ENCODE data around the gene SPCS1. TPM values are rescaled to one million over a fixed set of nuclear protein-coding genes. Genes with fewer than 3 reads are reported as not detected.
"Not testable (repeated sequence)": the region's sequence is repeated elsewhere in the genome, so short reads cannot be mapped to it uniquely, and the experiment has no call there.

The SPCS1 gene
- polyA plus RNA-seq, 1 experiment: 161 TPM

DNA sequence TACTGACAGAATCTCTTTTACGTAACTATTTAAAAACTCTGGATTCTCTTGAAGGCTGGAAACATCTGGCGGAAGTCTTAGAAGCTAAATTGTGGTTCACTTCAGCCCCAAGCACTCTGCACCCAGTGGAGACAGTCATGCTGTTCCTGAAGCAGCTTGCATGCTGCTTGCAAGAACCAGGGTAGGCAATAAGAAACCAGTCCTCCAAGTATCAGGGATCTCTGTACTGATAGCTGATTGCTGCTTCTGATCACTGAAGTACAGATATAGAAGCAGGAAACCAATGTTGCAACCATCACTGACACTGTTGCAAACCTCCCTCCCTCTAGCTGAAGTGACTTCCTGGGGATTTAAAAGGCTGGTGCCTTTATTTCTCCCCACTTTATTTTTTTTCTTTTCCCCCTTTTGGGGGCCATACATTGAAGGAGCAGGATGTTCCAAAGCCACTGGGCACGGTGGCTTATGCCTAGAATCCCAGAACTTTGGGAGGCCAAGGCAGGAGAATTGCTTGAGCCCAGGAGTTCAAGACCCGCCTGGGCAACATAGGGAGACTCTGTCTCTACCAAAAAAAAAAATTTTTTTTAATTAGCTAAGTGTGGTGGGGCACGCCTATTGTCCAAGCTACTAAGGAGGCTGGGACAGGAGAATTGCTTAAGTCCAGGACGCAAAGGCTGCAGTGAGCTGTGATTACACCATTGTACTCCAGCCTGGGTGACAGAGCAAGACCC lies 15.3 kb downstream of the SPCS1 start:
- Histone ChIP-seq H3K9me3 (ENCODE audit: control insufficient read depth, insufficient read depth, low read length) (peaks cover 3% of the 10 kb centered on the region), H3K27me3 (ENCODE audit: control insufficient read depth, insufficient read depth, low read length) (no peaks in the 10 kb centered on the region), H3K27ac (ENCODE audit: low read depth, low read length) (no peak overlapping the region), H3K4me3 (ENCODE audit: low read depth, low read length) (no peak overlapping the region)
- CTCF ChIA-PET: no interaction called here
- no peak for DNase-seq (ENCODE audit: low read depth, low spot score)
- TF ChIP-seq, protein P1, sequence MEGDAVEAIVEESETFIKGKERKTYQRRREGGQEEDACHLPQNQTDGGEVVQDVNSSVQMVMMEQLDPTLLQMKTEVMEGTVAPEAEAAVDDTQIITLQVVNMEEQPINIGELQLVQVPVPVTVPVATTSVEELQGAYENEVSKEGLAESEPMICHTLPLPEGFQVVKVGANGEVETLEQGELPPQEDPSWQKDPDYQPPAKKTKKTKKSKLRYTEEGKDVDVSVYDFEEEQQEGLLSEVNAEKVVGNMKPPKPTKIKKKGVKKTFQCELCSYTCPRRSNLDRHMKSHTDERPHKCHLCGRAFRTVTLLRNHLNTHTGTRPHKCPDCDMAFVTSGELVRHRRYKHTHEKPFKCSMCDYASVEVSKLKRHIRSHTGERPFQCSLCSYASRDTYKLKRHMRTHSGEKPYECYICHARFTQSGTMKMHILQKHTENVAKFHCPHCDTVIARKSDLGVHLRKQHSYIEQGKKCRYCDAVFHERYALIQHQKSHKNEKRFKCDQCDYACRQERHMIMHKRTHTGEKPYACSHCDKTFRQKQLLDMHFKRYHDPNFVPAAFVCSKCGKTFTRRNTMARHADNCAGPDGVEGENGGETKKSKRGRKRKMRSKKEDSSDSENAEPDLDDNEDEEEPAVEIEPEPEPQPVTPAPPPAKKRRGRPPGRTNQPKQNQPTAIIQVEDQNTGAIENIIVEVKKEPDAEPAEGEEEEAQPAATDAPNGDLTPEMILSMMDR (IDR thresholded peaks at IDR 0.05; ENCODE audit: low read depth, low read length): no peak
- POLR2A ChIA-PET: no interaction called here

DNA sequence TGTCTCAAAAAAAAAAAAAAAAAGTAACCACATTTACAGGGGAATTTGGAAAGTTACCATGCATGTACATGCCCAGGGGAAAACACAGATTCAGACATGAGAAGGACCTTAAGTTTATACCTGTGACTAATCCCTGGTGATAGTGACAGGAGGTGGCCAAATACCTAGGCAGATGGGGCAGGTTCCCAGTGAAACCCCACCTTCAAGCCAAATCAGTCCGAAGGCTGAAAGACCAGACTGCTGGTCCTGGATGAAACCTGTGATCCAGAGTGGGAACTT lies 15.8 kb downstream of the SPCS1 start:
- no peak for DNase-seq (ENCODE audit: low read depth, low spot score)
- no peaks in the 10 kb centered on the region for H3K27me3 ChIP-seq (ENCODE audit: control insufficient read depth, insufficient read depth, low read length)
- POLR2A ChIA-PET: no interaction called here
- CTCF ChIA-PET: no interaction called here
- H3K27ac ChIP-seq (ENCODE audit: low read depth, low read length): no peak overlapping the region
- H3K9me3 ChIP-seq (ENCODE audit: control insufficient read depth, insufficient read depth, low read length): peaks cover 3% of the 10 kb centered on the region
- TF ChIP-seq, protein P1 (IDR thresholded peaks at IDR 0.05; ENCODE audit: low read depth, low read length): no peak
- no peak overlapping the region for H3K4me3 ChIP-seq (ENCODE audit: low read depth, low read length)

- Histone ChIP-seq H3K27ac (ENCODE audit: low read depth, low read length) (no peak overlapping the region), H3K9me3 (ENCODE audit: control insufficient read depth, insufficient read depth, low read length) (peaks cover 3% of the 10 kb centered on the region), H3K27me3 (ENCODE audit: control insufficient read depth, insufficient read depth, low read length) (no peaks in the 10 kb centered on the region), H3K4me3 (ENCODE audit: low read depth, low read length) (no peak overlapping the region)
- ChIA-PET POLR2A (no interaction called here), CTCF (no interaction called here)
- TF ChIP-seq, protein P1 (IDR thresholded peaks at IDR 0.05; ENCODE audit: low read depth, low read length): no peak
- no peak for DNase-seq (ENCODE audit: low read depth, low spot score)
Measured at GRCh38 chr3:52722491-52722890, 16.6 kb downstream of the SPCS1 start.

DNA sequence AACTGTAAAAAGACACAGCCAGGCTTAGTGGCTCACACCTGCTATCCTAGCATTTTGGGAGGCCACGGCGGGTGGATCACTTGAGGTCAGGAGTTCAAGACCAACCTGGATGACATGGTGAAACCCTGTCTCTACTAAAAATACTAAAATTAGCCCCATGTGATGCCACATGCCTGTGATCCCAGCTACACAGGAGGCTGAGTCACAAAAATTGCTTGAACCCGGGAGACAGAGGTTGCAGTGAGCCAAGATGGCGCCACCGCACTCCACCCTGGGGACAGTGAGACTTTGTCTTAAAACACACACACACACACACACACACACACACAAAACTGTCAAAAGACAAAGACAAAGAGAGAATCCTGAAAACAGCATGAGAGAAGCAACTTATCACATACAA lies 18.0 kb downstream of the SPCS1 start:
- POLR2A ChIA-PET: no interaction called here

DNA sequence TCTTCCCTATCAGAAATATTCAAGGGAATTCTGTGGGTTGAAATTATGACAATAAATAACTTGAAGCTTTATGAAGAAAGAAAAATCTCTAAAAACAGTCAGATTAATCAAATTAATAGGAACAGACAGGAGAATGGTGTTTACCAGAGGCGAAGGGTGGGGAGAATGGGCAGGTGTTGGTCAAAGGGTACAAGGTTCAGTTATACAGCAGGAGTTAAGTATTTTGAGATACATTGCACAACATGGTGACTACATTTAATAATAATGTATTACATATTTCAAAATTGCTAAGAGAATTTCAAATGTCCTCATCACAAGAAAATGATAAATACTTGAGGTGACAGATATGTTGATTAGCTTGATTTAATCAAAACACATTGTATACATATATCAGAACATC lies 18.6 kb downstream of the SPCS1 start:
- Histone ChIP-seq H3K9me3 (ENCODE audit: control insufficient read depth, insufficient read depth, low read length) (peaks cover 8% of the 10 kb centered on the region; the same call in 1 of the 2 replicates), H3K4me3 (ENCODE audit: low read depth, low read length) (no peak overlapping the region), H3K27ac (ENCODE audit: low read depth, low read length) (no peak overlapping the region), H3K27me3 (ENCODE audit: control insufficient read depth, insufficient read depth, low read length) (no peaks in the 10 kb centered on the region)
- CTCF ChIA-PET: interaction anchor here (1.0 kb wide), 1 partner anchor 18 kb away, joined by 3 read pairs; no protein-coding TSS in a partner anchor
- DNase-seq (ENCODE audit: low read depth, low spot score): no peak
- TF ChIP-seq, protein P1 (IDR thresholded peaks at IDR 0.05; ENCODE audit: low read depth, low read length): no peak
- POLR2A ChIA-PET: no interaction called here

More for the DNA sequence above, 18.0 kb downstream of the SPCS1 start:
- Histone ChIP-seq H3K27me3 (ENCODE audit: control insufficient read depth, insufficient read depth, low read length) (no peaks in the 10 kb centered on the region), H3K9me3 (ENCODE audit: control insufficient read depth, insufficient read depth, low read length) (peaks cover 3% of the 10 kb centered on the region; the same call in 1 of the 2 replicates), H3K27ac (ENCODE audit: low read depth, low read length) (no peak overlapping the region), H3K4me3 (ENCODE audit: low read depth, low read length) (no peak overlapping the region)
- no peak for DNase-seq (ENCODE audit: low read depth, low spot score)
- CTCF ChIA-PET: interaction anchor here (1.0 kb wide), 1 partner anchor 18 kb away, joined by 3 read pairs; no protein-coding TSS in a partner anchor
- TF ChIP-seq, protein P1 (IDR thresholded peaks at IDR 0.05; ENCODE audit: low read depth, low read length): no peak

DNA sequence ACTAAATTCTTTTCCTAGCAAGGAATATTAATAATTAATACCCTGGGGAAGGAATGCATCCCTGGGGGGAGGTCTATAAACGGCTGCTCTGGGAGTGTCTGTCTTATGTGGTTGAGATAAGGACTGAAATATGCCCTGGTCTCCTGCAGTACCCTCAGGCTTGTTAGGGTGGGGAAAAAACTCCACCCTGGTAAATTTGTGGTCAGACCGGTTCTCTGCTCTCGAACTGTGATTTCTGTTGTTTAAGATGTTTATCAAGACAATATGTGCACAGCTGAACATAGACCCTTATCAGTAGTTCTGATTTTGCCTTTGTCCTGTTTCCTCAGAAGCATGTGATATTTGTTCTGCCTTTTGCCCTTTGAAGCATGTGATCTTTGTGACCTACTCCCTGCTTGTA lies 22.8 kb downstream of the SPCS1 start:
- peaks cover 11% of the 10 kb centered on the region for H3K9me3 ChIP-seq (ENCODE audit: control insufficient read depth, insufficient read depth, low read length)
- H3K27ac ChIP-seq (ENCODE audit: low read depth, low read length); DNase-seq (ENCODE audit: low read depth, low spot score); H3K27me3 ChIP-seq (ENCODE audit: control insufficient read depth, insufficient read depth, low read length); POLR2A ChIA-PET; H3K4me3 ChIP-seq (ENCODE audit: low read depth, low read length); CTCF ChIA-PET: not testable (repeated sequence)
